IPS-18a (cell line): ENCODE data around the gene MRPS2.
"Not testable (repeated sequence)": the region's sequence is repeated elsewhere in the genome, so short reads cannot be mapped to it uniquely, and the experiment has no call there.

ENCODE experiments used
- H3K27ac ChIP-seq: one replicate; pipeline ENCODE4 v1.5.1; 2013; ENCODE audit warnings: low read length
- H3K27me3 ChIP-seq: one replicate; pipeline ENCODE4 v1.6.1; 2013; ENCODE audit warnings: mild to moderate bottlenecking, low read length; ENCODE audit not compliant: control insufficient read depth, insufficient read depth
- H3K36me3 ChIP-seq: one replicate; pipeline ENCODE4 v1.6.1; 2013; ENCODE audit warnings: low read depth, low read length; ENCODE audit not compliant: control insufficient read depth
- H3K4me1 ChIP-seq: one replicate; pipeline ENCODE4 v1.6.1; 2013; ENCODE audit warnings: low read depth, low read length; ENCODE audit not compliant: control insufficient read depth
- H3K4me3 ChIP-seq: one replicate; pipeline ENCODE4 v1.5.1; 2013; ENCODE audit warnings: low read length
- H3K9ac ChIP-seq: one replicate; pipeline ENCODE4 v1.6.1; 2013; ENCODE audit warnings: mild to moderate bottlenecking, low read length, moderate library complexity
- H3K9me3 ChIP-seq: one replicate; pipeline ENCODE4 v1.6.1; 2013; ENCODE audit warnings: low read depth, low read length; ENCODE audit not compliant: control insufficient read depth

MRPS2 gene

DNA sequence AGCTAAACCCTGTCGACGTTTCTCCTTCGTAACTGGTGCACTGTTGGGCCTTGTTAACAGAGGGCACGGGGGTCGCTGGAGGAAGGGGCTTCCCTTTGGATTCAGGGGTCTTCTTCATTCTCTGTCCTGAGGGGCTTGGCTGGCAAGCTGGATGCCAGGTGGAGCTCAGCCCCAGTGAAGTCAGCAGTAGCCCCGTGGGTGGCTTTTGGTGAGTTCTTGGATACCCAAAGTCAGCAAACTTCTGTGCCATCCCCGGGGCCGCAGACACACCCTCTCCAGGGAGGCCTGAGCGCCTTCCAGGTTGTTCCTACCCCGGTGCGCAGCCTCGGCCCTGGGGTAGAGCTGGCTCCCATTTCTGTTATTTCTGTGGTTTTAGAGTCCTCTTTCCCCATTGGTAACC is 33.2 kb downstream of the MRPS2 start:
- H3K36me3 ChIP-seq = no peaks in the 10 kb centered on the region
- no peaks in the 10 kb centered on the region for H3K4me1 ChIP-seq
- H3K27ac ChIP-seq = no peak overlapping the region
- no peaks in the 10 kb centered on the region for H3K9me3 ChIP-seq
- no peak overlapping the region for H3K9ac ChIP-seq
- H3K27me3 ChIP-seq = no peaks in the 10 kb centered on the region
- H3K4me3 ChIP-seq = no peak overlapping the region

GRCh38 chr9:135534192-135534711 is 33.8 kb downstream of the MRPS2 start:
- not testable (repeated sequence) for H3K4me3 ChIP-seq, H3K9me3 ChIP-seq, H3K9ac ChIP-seq, H3K27me3 ChIP-seq, H3K36me3 ChIP-seq, H3K4me1 ChIP-seq, H3K27ac ChIP-seq

GRCh38 chr9:135534826-135535225 is 34.3 kb downstream of the MRPS2 start:
- not testable (repeated sequence) for H3K36me3 ChIP-seq, H3K4me3 ChIP-seq, H3K9ac ChIP-seq, H3K4me1 ChIP-seq, H3K9me3 ChIP-seq, H3K27ac ChIP-seq, H3K27me3 ChIP-seq

DNA sequence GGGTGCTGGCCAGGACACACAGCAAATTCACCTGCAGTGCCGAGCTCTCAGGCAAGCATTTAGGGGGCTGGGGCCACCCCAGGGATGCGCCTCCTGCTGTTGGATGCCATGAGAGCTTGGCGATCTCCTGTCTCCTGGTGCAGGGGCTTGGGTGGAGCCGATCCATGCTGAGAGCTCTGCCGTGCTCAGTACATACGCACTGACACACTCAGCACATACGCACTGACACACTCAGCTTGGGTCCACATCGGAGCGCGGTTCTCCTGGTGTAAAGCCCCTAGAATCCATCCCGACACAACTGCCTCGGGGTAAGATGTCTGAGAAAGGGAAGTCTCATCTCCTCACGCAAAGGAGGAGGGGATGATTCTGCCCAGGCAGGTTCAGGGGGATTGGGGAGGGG is 35.1 kb downstream of the MRPS2 start:
- not testable (repeated sequence) for H3K27ac ChIP-seq, H3K4me1 ChIP-seq, H3K9me3 ChIP-seq, H3K4me3 ChIP-seq, H3K9ac ChIP-seq, H3K36me3 ChIP-seq, H3K27me3 ChIP-seq

- H3K27me3 ChIP-seq = no peaks in the 10 kb centered on the region
- H3K36me3 ChIP-seq = no peaks in the 10 kb centered on the region
- no peaks in the 10 kb centered on the region for H3K4me1 ChIP-seq
- no peak overlapping the region for H3K4me3 ChIP-seq
- H3K9ac ChIP-seq = no peak overlapping the region
- no peak overlapping the region for H3K27ac ChIP-seq
- no peaks in the 10 kb centered on the region for H3K9me3 ChIP-seq
Measured at GRCh38 chr9:135536216-135536615, 35.7 kb downstream of the MRPS2 start.

DNA sequence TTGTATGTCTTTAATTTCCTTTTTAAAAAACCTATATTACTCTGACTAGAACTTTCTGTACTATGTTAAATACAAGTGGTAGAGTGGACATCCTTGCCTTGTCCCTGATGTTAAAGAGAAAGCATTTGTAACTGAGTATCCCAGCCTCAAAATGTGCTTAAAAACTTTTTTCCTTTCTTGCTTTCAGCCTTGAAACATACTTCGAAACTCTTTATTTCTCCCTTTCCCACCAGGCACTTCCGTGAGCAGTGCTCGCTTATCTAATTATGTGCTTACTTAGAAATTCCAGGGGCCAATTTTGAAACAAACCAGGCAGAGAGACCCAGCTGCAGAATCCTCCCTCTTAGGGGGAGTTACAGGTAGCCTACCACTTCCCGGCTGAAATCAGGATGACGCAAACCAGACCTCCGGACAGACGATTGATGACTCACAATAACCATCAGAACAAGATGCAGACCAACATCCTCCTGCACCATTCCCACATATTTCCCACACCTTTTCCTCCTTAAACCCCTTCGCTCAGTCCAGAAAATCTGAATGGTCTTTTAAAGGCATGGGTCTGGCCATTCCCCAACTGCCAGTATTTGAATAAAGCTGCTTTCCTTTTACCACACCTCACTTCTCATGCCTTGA is 42.9 kb downstream of the MRPS2 start:
- H3K27ac ChIP-seq, H3K4me3 ChIP-seq, H3K4me1 ChIP-seq, H3K36me3 ChIP-seq, H3K9ac ChIP-seq, H3K27me3 ChIP-seq, H3K9me3 ChIP-seq: not testable (repeated sequence)

GRCh38 chr9:135544981-135545635 is 44.6 kb downstream of the MRPS2 start:
- Histone ChIP-seq H3K27me3 (no peaks in the 10 kb centered on the region), H3K36me3 (no peaks in the 10 kb centered on the region), H3K9ac (no peak overlapping the region), H3K4me1 (no peaks in the 10 kb centered on the region), H3K27ac (no peak overlapping the region), H3K9me3 (no peaks in the 10 kb centered on the region), H3K4me3 (no peak overlapping the region)

DNA sequence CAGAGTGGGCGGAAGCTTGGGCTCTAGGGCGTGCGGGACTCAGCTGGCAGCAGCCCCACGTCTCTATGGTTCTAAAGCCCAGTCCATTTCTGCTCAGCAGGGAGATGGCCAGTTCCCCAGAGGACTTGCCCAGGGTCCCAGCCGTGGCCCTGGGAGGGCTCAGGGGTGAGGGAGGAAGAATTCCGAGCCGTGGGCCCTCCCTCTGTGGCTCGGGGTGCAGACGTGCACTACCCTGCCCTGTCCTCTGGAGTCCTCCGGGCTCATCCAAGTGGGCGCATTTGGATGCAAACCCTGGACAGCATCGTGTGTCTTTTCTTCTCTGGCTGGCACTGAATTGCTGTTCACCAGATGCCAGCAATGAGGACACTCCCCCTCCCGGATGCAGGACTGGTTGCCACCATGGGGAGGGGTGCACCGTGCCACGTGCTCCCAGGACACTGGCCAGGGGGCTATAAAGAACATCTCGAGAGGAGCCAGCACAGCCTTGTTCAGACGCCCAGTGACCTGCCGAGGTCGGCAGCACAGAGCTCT is 45.2 kb downstream of the MRPS2 start, which contains the start of gene OBP2A:
TSS of gene OBP2A (plus strand) at position 481 of the 531 bp plus-strand sequence. CDS start 55 bp downstream, outside the sequence.
- H3K36me3 ChIP-seq, H3K27me3 ChIP-seq, H3K9me3 ChIP-seq, H3K4me3 ChIP-seq, H3K4me1 ChIP-seq, H3K9ac ChIP-seq, H3K27ac ChIP-seq: not testable (repeated sequence)

GRCh38 chr9:135546792-135547617 is 46.5 kb downstream of the MRPS2 start:
- not testable (repeated sequence) for H3K9me3 ChIP-seq, H3K4me1 ChIP-seq, H3K27ac ChIP-seq, H3K9ac ChIP-seq, H3K4me3 ChIP-seq, H3K36me3 ChIP-seq, H3K27me3 ChIP-seq

DNA sequence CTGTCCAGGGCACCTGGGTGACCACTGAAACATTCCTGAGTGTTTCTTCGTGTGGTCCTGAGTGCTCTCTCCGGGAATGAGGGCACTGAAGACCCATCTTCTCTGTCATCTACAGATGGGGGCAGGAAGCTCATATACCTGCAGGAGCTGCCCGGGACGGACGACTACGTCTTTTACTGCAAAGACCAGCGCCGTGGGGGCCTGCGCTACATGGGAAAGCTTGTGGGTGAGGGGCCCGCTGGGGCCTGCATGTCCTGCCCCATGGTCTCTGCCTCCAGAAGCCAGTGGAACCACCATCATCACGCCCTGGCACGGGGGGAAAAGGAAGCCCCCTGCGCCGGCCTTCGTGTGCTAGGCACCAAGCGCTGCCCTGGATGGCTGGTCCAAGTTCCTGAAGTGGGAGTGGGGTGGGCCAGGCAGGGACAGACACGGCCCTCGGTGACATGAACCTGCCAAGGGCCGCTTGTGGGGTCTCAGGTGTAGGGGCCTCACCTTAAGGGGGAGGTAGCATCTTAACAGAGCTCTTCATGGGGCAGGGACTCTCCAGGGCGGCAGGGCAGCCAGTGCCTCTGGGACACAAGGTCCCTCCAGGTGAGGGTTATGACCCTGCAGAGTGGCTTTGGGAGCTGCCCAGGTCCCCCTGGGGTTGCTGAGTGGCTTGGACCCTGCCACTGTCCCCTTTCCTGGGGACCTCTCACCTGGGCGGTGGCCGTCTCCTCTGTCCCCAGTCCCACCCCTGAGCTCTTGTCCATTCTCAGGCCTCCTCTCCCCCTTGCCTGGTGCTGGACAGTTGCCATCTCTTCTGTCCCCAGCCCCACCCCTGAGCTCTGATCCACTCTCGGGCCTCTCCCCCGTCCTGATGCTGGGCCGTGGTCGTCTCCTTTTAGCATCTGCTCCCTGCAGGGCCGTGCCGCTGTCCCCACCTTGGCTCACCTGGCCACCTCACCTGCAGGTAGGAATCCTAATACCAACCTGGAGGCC is 47.6 kb downstream of the MRPS2 start:
- H3K27me3 ChIP-seq = no peaks in the 10 kb centered on the region
- H3K36me3 ChIP-seq = no peaks in the 10 kb centered on the region
- H3K27ac ChIP-seq = no peak overlapping the region
- H3K4me3 ChIP-seq = no peak overlapping the region
- no peaks in the 10 kb centered on the region for H3K4me1 ChIP-seq
- no peak overlapping the region for H3K9ac ChIP-seq
- no peaks in the 10 kb centered on the region for H3K9me3 ChIP-seq
